CD14-positive monocyte (primary cell): Measurements from ENCODE around the gene GALNT10. TPM values are rescaled to one million over a fixed set of nuclear protein-coding genes. Genes with fewer than 3 reads are reported as not detected.

Source experiments
- DNase-seq, 3 donors: peaks; one replicate each; pipeline ENCODE4 v3.0.0-alpha.2; 2011 to 2022
- H2AFZ ChIP-seq: 2 replicates; pipeline ENCODE4 v1.6.0; 2012; ENCODE audit warnings: mild to moderate bottlenecking, low read depth, low read length, inconsistent platforms; ENCODE audit not compliant: insufficient read depth, poor library complexity, severe bottlenecking
- H3K27ac ChIP-seq, 2 donors: 1 replicate in 1 of 2; 2 replicates in 1 of 2; pipeline ENCODE4 v1.5.1; 2012 to 2013; ENCODE audit warnings: low read length in 2 of 2, control low read depth in 1 of 2, inconsistent platforms in 1 of 2, low read depth in 1 of 2, mild to moderate bottlenecking in 1 of 2
- H3K27me3 ChIP-seq, 2 donors: one replicate each; pipeline versions ENCODE4 v1.6.0 to v1.6.1; 2011 to 2013; ENCODE audit warnings: low read length in 2 of 2; ENCODE audit not compliant: control insufficient read depth in 2 of 2, insufficient read depth in 2 of 2
- H3K36me3 ChIP-seq, 2 donors: replicated peaks in 1 of 2; 1 replicate in 1 of 2; 2 replicates in 1 of 2; pipeline versions ENCODE4 v1.5.1 to v1.6.1; 2012 to 2013; ENCODE audit warnings: low read length in 2 of 2, control low read depth in 1 of 2, inconsistent platforms in 1 of 2, mild to moderate bottlenecking in 1 of 2; ENCODE audit not compliant: insufficient read depth in 2 of 2, control insufficient read depth in 1 of 2
- H3K4me1 ChIP-seq, 2 donors: 1 replicate in 1 of 2; 2 replicates in 1 of 2; pipeline versions ENCODE4 v1.5.1 to v1.6.1; 2012 to 2013; ENCODE audit warnings: low read length in 2 of 2, control low read depth in 1 of 2, inconsistent platforms in 1 of 2, mild to moderate bottlenecking in 1 of 2, moderate library complexity in 1 of 2; ENCODE audit not compliant: insufficient read depth in 2 of 2, control insufficient read depth in 1 of 2
- H3K4me2 ChIP-seq: replicated peaks from 2 replicates; pipeline ENCODE3; 2012; ENCODE audit warnings: low read length, moderate library complexity, mild to moderate bottlenecking; ENCODE audit not compliant: poor library complexity, severe bottlenecking; ENCODE audit errors: extremely low read depth
- H3K4me3 ChIP-seq, 3 experiments: fragments of 200-600 bp in 1 of 3; sonication (generic) in 1 of 3; replicated peaks in 1 of 3; 1 replicate in 2 of 3; 2 replicates in 1 of 3; pipeline ENCODE4 v1.5.1; 2011 to 2013; ENCODE audit warnings: low read length in 3 of 3, mild to moderate bottlenecking in 3 of 3, control low read depth in 2 of 3, low read depth in 2 of 3, inconsistent platforms in 1 of 3, moderate library complexity in 1 of 3
- H3K79me2 ChIP-seq: 2 replicates; pipeline ENCODE4 v1.6.0; 2012; ENCODE audit warnings: mild to moderate bottlenecking, control low read depth, inconsistent platforms, low read length, moderate library complexity; ENCODE audit not compliant: insufficient read depth
- H3K9ac ChIP-seq: 2 replicates; pipeline ENCODE4 v1.6.0; 2017; ENCODE audit warnings: low read length, mild to moderate bottlenecking; ENCODE audit not compliant: insufficient read depth, poor library complexity, severe bottlenecking
- H3K9me3 ChIP-seq, 2 donors: replicated peaks in 1 of 2; 1 replicate in 1 of 2; 2 replicates in 1 of 2; pipeline versions ENCODE4 v1.5.1 to v1.6.1; 2012 to 2013; ENCODE audit warnings: low read length in 2 of 2, control low read depth in 1 of 2; ENCODE audit not compliant: control insufficient read depth in 1 of 2, insufficient read depth in 1 of 2
- H4K20me1 ChIP-seq: 2 replicates; pipeline ENCODE4 v1.6.0; 2012; ENCODE audit warnings: mild to moderate bottlenecking, low read length, control low read depth, moderate library complexity; ENCODE audit not compliant: insufficient read depth
- H3K27ac Mint-ChIP-seq, 7 donors: one replicate each; pipeline ENCODE4 v1.8.0; 2020; ENCODE audit warnings: mild to moderate bottlenecking in 7 of 7, mixed read lengths in 7 of 7, moderate library complexity in 6 of 7, inconsistent platforms in 2 of 7
- H3K27me3 Mint-ChIP-seq, 3 donors: one replicate each; pipeline ENCODE4 v1.8.0; 2021 to 2022; ENCODE audit warnings: low read depth in 3 of 3, mild to moderate bottlenecking in 3 of 3, mixed read lengths in 3 of 3, moderate library complexity in 3 of 3, inconsistent platforms in 1 of 3
- H3K36me3 Mint-ChIP-seq, 2 donors: one replicate each; pipeline ENCODE4 v1.8.0; 2020; ENCODE audit warnings: mixed read lengths in 2 of 2, inconsistent platforms in 1 of 2, mild to moderate bottlenecking in 1 of 2
- H3K4me1 Mint-ChIP-seq: one replicate; pipeline ENCODE4 v1.8.0; 2020; ENCODE audit warnings: mild to moderate bottlenecking, mixed read lengths
- H3K4me3 Mint-ChIP-seq, 2 donors: one replicate each; pipeline ENCODE4 v1.8.0; 2020; ENCODE audit warnings: mild to moderate bottlenecking in 2 of 2, mixed read lengths in 2 of 2, moderate library complexity in 1 of 2
- H3K9me3 Mint-ChIP-seq, 7 donors: one replicate each; pipeline ENCODE4 v1.8.0; 2020 to 2022; ENCODE audit warnings: mixed read lengths in 7 of 7, mild to moderate bottlenecking in 6 of 7, moderate library complexity in 6 of 7, inconsistent platforms in 2 of 7
- CTCF ChIP-seq: fragments of 200-600 bp; IDR thresholded peaks from one replicate; pipeline ENCODE4 v1.8.0; 2022; ENCODE audit warnings: antibody characterized with exemption, mild to moderate bottlenecking
- WGBS: methylation state at CpG from one replicate; pipeline ENCODE4 v1.1.5; 2013; ENCODE audit warnings: missing lambda C conversion rate; ENCODE audit not compliant: insufficient coverage; 5-methylcytosine and 5-hydroxymethylcytosine counted together
- intact Hi-C, 2 donors: fragments of 100-400 bp; cut with micrococcal nuclease; formaldehyde crosslinking; loops; one replicate each; pipeline versions ENCODE4 v1.15.0 to v1.15.1; 2023
- polyA plus RNA-seq, 3 donors: library from polyadenylated mRNA; depleted of rRNA in 1 of 3; unstranded in 2 of 3; stranded (reverse) in 1 of 3; fragments of 300-500 nt in 2 of 3; fragments of >200 nt in 1 of 3; fragmentation: Illumina TruSeq in 2 of 3; gene quantifications; 1 replicate in 2 of 3; 2 replicates in 1 of 3; pipeline ENCODE4 v1.2.3, GENCODE V29; 2012 to 2021

GALNT10 gene
- polyA plus RNA-seq, 3 donors: 6.2 to 11.6 (median 7.3) TPM

DNA sequence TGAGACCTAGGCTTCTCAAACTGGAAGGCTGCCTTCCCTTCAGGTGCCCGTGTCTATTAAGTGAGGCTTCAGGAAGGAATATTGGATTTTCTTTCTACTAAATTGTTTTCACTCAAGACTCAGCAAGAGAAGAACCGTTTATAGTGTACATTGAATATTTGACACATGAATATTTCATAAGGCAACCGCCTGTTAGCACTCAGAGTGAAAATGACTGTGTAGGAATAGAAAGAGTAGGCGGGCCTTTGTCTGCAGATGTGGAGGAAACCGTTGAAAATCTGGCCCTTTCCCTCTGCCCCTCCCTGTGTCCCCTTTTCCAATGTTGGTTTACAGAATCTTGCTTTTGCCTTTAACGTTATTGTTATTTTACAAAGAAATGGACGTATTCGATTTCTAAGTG lies 261.4 kb downstream of the GALNT10 start:
- H3K9ac ChIP-seq: no peak overlapping the region
- peaks cover 67 to 71% of the 10 kb centered on the region in 2 donors for H3K36me3 Mint-ChIP-seq
- peaks cover 39% of the 10 kb centered on the region for H3K79me2 ChIP-seq
- no peak overlapping the region for H3K4me2 ChIP-seq
- H3K27me3 Mint-ChIP-seq: peaks cover 0 to 3% (median 2%) of the 10 kb centered on the region in 3 donors
- WGBS: no CpG with 5 or more reads among the region's 8 CpGs
- no peak overlapping the region for H3K4me3 Mint-ChIP-seq
- peaks cover 23 to 24% of the 10 kb centered on the region in 2 donors for H3K4me1 ChIP-seq
- H3K36me3 ChIP-seq: peaks cover 64 to 77% of the 10 kb centered on the region in 2 donors
- H3K27me3 ChIP-seq: no peaks in the 10 kb centered on the region
- peaks cover 23% of the 10 kb centered on the region for H3K4me1 Mint-ChIP-seq
- no peak for TF ChIP-seq CTCF
- no peak overlapping the region for H3K4me3 ChIP-seq
- no peaks in the 10 kb centered on the region for H3K9me3 ChIP-seq
- no peaks in the 10 kb centered on the region for H3K9me3 Mint-ChIP-seq
- intact Hi-C loops: no loop called here
- DNase-seq: no peak
- no peak overlapping the region for H2AFZ ChIP-seq
- no peak overlapping the region for H3K27ac ChIP-seq
- H4K20me1 ChIP-seq: peaks cover 47% of the 10 kb centered on the region
- no peak overlapping the region for H3K27ac Mint-ChIP-seq

GRCh38 chr5:154455585-154455984 lies 265.1 kb downstream of the GALNT10 start:
- Histone ChIP-seq H3K9ac (no peak overlapping the region), H2AFZ (no peak overlapping the region), H4K20me1 (peaks cover 21% of the 10 kb centered on the region), H3K4me2 (no peak overlapping the region), H3K36me3 (peaks cover 88 to 100% of the 10 kb centered on the region in 2 donors), H3K4me1 (no peaks in the 10 kb centered on the region), H3K27me3 (no peaks in the 10 kb centered on the region), H3K4me3 (no peak overlapping the region), H3K79me2 (peaks cover 3% of the 10 kb centered on the region), H3K27ac (no peak overlapping the region), H3K9me3 (no peaks in the 10 kb centered on the region)
- Mint-ChIP-seq H3K27ac (no peak overlapping the region), H3K27me3 (peaks cover 0 to 2% (median 0%) of the 10 kb centered on the region in 3 donors), H3K4me1 (no peaks in the 10 kb centered on the region), H3K4me3 (no peak overlapping the region), H3K36me3 (peaks cover 83 to 88% of the 10 kb centered on the region in 2 donors), H3K9me3 (no peaks in the 10 kb centered on the region)
- no peak for DNase-seq
- no peak for TF ChIP-seq CTCF
- intact Hi-C loops: no loop called here
- no CpG with 5 or more reads among the region's 5 CpGs for WGBS
